Fibroblast of lung (primary cell): ENCODE measurements around the gene ACO2. TPM values are rescaled to one million over a fixed set of nuclear protein-coding genes. Genes with fewer than 3 reads are reported as not detected.

Experiments used
- DNase-seq, 2 donors: peaks; one replicate each; pipeline versions ENCODE4 v3.0.0 to v3.0.0-alpha.2; 2010; ENCODE audit warnings: low read depth in 2 of 2
- H2AFZ ChIP-seq: 2 replicates; pipeline ENCODE4 v1.5.1; 2012; ENCODE audit warnings: low read length, control low read depth, inconsistent platforms
- H3K27ac ChIP-seq: 2 replicates; pipeline ENCODE4 v1.5.1; 2011; ENCODE audit warnings: low read length, control low read depth; ENCODE audit not compliant: insufficient read depth
- H3K27me3 ChIP-seq: 2 replicates; pipeline ENCODE4 v1.5.1; 2011; ENCODE audit warnings: mild to moderate bottlenecking, low read length; ENCODE audit not compliant: control insufficient read depth, insufficient read depth
- H3K36me3 ChIP-seq: 2 replicates; pipeline ENCODE4 v1.5.1; 2011; ENCODE audit warnings: low read length; ENCODE audit not compliant: control insufficient read depth, insufficient read depth
- H3K4me1 ChIP-seq: 2 replicates; pipeline ENCODE4 v1.5.1; 2011; ENCODE audit warnings: low read length; ENCODE audit not compliant: control insufficient read depth, insufficient read depth; ENCODE audit errors: extremely low read depth
- H3K4me2 ChIP-seq: 2 replicates; pipeline ENCODE4 v1.5.1; 2011; ENCODE audit warnings: low read length, control low read depth; ENCODE audit not compliant: insufficient read depth; ENCODE audit errors: extremely low read depth
- H3K4me3 ChIP-seq, 4 experiments: fragments of 200-600 bp in 1 of 4; sonication (generic) in 1 of 4; replicated peaks in 1 of 4; 2 replicates each; pipeline ENCODE4 v1.5.1; 2011 to 2016; ENCODE audit warnings: low read length in 4 of 4, low read depth in 3 of 4, mild to moderate bottlenecking in 3 of 4, control low read depth in 2 of 4, inconsistent platforms in 1 of 4, mixed read lengths in 1 of 4; ENCODE audit not compliant: insufficient read depth in 1 of 4; ENCODE audit errors: control extremely low read depth in 1 of 4
- H3K79me2 ChIP-seq: 2 replicates; pipeline ENCODE4 v1.5.1; 2012; ENCODE audit warnings: mild to moderate bottlenecking, low read length, inconsistent platforms; ENCODE audit not compliant: control insufficient read depth, insufficient read depth
- H3K9ac ChIP-seq: 2 replicates; pipeline ENCODE4 v1.5.1; 2011; ENCODE audit warnings: mild to moderate bottlenecking, low read length, control low read depth; ENCODE audit not compliant: insufficient read depth
- H3K9me3 ChIP-seq: 2 replicates; pipeline ENCODE4 v1.5.1; 2012; ENCODE audit warnings: low read depth, low read length; ENCODE audit not compliant: control insufficient read depth, insufficient read depth
- H4K20me1 ChIP-seq: 2 replicates; pipeline ENCODE4 v1.5.1; 2011; ENCODE audit warnings: low read length; ENCODE audit not compliant: control insufficient read depth, insufficient read depth; ENCODE audit errors: extremely low read depth
- CTCF ChIP-seq, 2 donors: IDR thresholded peaks in 1 of 2; conservative IDR thresholded peaks in 1 of 2; 1 replicate in 1 of 2; 2 replicates in 1 of 2; pipeline ENCODE4 v1.5.1; 2011 to 2012; ENCODE audit warnings: low read length in 2 of 2, control low read depth in 1 of 2, inconsistent platforms in 1 of 2, low read depth in 1 of 2, mild to moderate bottlenecking in 1 of 2
- EZH2 ChIP-seq: IDR thresholded peaks from 2 replicates; pipeline ENCODE4 v1.5.1; 2012; ENCODE audit warnings: low read length, control low read depth, mild to moderate bottlenecking; ENCODE audit errors: missing control alignments
- polyA plus RNA-seq, 2 donors: library from polyadenylated mRNA; depleted of rRNA in 1 of 2; stranded (reverse) in 1 of 2; unstranded in 1 of 2; fragments of >200 nt; gene quantifications; 2 replicates each; pipeline ENCODE4 v1.2.1, GENCODE V29; 2011 to 2012; ENCODE audit warnings: missing spikeins in 1 of 2
- total RNA-seq: library from RNA; depleted of rRNA; stranded (reverse); fragments of >200 nt; gene quantifications from 2 replicates; pipeline ENCODE4 v1.2.1, GENCODE V29; 2014

The ACO2 gene
- total and polyA plus RNA-seq, 2 donors (not counting 1 experiment from before 2014, with no cell fraction given), result 37.6 to 80.3 TPM

GRCh38 chr22:41485033-41485432 is 16.1 kb downstream of the ACO2 start:
- peaks cover 49% of the 10 kb centered on the region for H3K79me2 ChIP-seq

GRCh38 chr22:41487037-41487935 is 18.4 kb downstream of the ACO2 start:
- Histone ChIP-seq H3K27ac (no peak overlapping the region), H3K4me3 (no peak overlapping the region), H4K20me1 (no peaks in the 10 kb centered on the region), H3K27me3 (no peaks in the 10 kb centered on the region), H3K79me2 (peaks cover 33% of the 10 kb centered on the region), H3K9me3 (no peaks in the 10 kb centered on the region), H3K4me2 (no peak overlapping the region), H3K4me1 (peaks cover 14% of the 10 kb centered on the region), H3K36me3 (no peaks in the 10 kb centered on the region), H3K9ac (no peak overlapping the region), H2AFZ (no peak overlapping the region)
- peak; percentile 14 to 85 for DNase-seq
- no peak for TF ChIP-seq CTCF (conservative IDR thresholded peaks at IDR 0.05 in 1 of 2, IDR thresholded peaks at IDR 0.05 in 1 of 2; ENCODE audit: low read depth in 1 of 2, low read length in 2 of 2)
- no peak for TF ChIP-seq EZH2

More at GRCh38 chr22:41485033-41485432, 16.1 kb downstream of the ACO2 start:
- DNase-seq, result no peak
- Histone ChIP-seq H3K9me3 (no peaks in the 10 kb centered on the region), H3K27ac (no peak overlapping the region), H3K4me3 (no peak overlapping the region), H3K36me3 (no peaks in the 10 kb centered on the region), H3K9ac (no peak overlapping the region), H3K4me2 (no peak overlapping the region), H2AFZ (no peak overlapping the region), H4K20me1 (no peaks in the 10 kb centered on the region), H3K27me3 (no peaks in the 10 kb centered on the region), H3K4me1 (peaks cover 37% of the 10 kb centered on the region)
- TF ChIP-seq CTCF (conservative IDR thresholded peaks at IDR 0.05 in 1 of 2, IDR thresholded peaks at IDR 0.05 in 1 of 2; ENCODE audit: low read depth in 1 of 2, low read length in 2 of 2) (no peak), EZH2 (no peak)

- Histone ChIP-seq H4K20me1 (no peaks in the 10 kb centered on the region), H3K79me2 (peaks cover 33% of the 10 kb centered on the region), H3K27me3 (no peaks in the 10 kb centered on the region), H2AFZ (no peak overlapping the region), H3K27ac (no peak overlapping the region), H3K4me3 (no peak overlapping the region), H3K9me3 (no peaks in the 10 kb centered on the region), H3K9ac (no peak overlapping the region), H3K36me3 (no peaks in the 10 kb centered on the region), H3K4me2 (no peak overlapping the region), H3K4me1 (peaks cover 6% of the 10 kb centered on the region)
- DNase-seq, result no peak
- TF ChIP-seq CTCF (conservative IDR thresholded peaks at IDR 0.05 in 1 of 2, IDR thresholded peaks at IDR 0.05 in 1 of 2; ENCODE audit: low read depth in 1 of 2, low read length in 2 of 2), result no peak
- no peak for TF ChIP-seq EZH2
Observed at GRCh38 chr22:41488076-41488475, 19.2 kb downstream of the ACO2 start.
